Right atrium auricular region (tissue), 2 donors: ENCODE measurements around the gene MRPL32. TPM values are rescaled to one million over a fixed set of nuclear protein-coding genes. Genes with fewer than 3 reads are reported as not detected.

Source experiments
- DNase-seq: peaks from one replicate; pipeline ENCODE4 v3.0.0-alpha.2; 2019; ENCODE audit warnings: low spot score
- H3K27ac ChIP-seq, 2 donors: fragments of 200-600 bp; sonication (generic); 1 replicate in 1 of 2; 2 replicates in 1 of 2; pipeline ENCODE4 v1.5.1; 2016 to 2019
- H3K27me3 ChIP-seq, 2 donors: fragments of 200-600 bp; sonication (generic); one replicate each; pipeline versions ENCODE4 v1.5.1 to v1.6.0; 2017 to 2019
- H3K36me3 ChIP-seq: fragments of 200-600 bp; sonication (generic); one replicate; pipeline ENCODE4 v1.5.1; 2016
- H3K4me1 ChIP-seq, 2 donors: fragments of 200-600 bp; sonication (generic); one replicate each; pipeline versions ENCODE4 v1.5.1 to v1.6.0; 2017 to 2019
- H3K4me3 ChIP-seq, 2 donors: fragments of 200-600 bp; sonication (generic); 1 replicate in 1 of 2; 2 replicates in 1 of 2; pipeline ENCODE4 v1.5.1; 2017 to 2019; ENCODE audit warnings: mild to moderate bottlenecking in 1 of 2, moderate library complexity in 1 of 2
- H3K9me3 ChIP-seq, 2 donors: fragments of 200-600 bp; sonication (generic); one replicate each; pipeline ENCODE4 v1.5.1; 2019
- total RNA-seq, 2 donors: library from RNA; depleted of rRNA; stranded (reverse); fragments of >200 nt; gene quantifications; one replicate each; pipeline ENCODE4 v1.1.0, GENCODE V29; 2016
- TF ChIP-seq, protein P1 (sequence below), 2 donors: fragments of 200-600 bp; sonication (generic); IDR thresholded peaks; one replicate each; pipeline ENCODE4 v1.5.1; 2019; ENCODE audit warnings: antibody characterized with exemption in 2 of 2

Gene MRPL32
- total RNA-seq, 2 donors from 2014 or later = 36.1 to 53.1 TPM

DNA sequence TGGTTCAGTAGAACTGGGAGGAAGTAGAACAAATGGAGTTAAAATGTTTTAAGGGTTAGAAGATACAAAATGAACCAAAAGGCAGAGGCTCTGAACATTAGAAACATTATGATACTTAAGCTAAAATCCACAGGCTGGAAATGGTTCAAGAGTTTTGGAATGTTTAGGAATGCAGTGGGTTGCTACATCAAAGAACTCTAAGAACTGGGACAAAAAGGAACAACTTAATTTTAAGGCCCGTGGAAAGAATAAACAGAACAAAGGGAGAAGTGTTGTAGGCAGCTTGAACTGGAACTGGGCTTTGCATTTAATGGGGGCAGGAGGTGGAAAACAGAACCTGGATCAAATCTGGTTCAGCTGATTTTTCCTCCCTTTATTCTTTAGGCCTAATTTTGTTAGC, 16.8 kb upstream of the MRPL32 start:
- Histone ChIP-seq H3K4me1 (peaks cover 0 to 15% of the 10 kb centered on the region in 2 donors), H3K36me3 (peaks cover 43% of the 10 kb centered on the region), H3K27me3 (no peaks in the 10 kb centered on the region), H3K9me3 (no peaks in the 10 kb centered on the region), H3K4me3 (no peak overlapping the region), H3K27ac (no peak overlapping the region)
- TF ChIP-seq, protein P1, sequence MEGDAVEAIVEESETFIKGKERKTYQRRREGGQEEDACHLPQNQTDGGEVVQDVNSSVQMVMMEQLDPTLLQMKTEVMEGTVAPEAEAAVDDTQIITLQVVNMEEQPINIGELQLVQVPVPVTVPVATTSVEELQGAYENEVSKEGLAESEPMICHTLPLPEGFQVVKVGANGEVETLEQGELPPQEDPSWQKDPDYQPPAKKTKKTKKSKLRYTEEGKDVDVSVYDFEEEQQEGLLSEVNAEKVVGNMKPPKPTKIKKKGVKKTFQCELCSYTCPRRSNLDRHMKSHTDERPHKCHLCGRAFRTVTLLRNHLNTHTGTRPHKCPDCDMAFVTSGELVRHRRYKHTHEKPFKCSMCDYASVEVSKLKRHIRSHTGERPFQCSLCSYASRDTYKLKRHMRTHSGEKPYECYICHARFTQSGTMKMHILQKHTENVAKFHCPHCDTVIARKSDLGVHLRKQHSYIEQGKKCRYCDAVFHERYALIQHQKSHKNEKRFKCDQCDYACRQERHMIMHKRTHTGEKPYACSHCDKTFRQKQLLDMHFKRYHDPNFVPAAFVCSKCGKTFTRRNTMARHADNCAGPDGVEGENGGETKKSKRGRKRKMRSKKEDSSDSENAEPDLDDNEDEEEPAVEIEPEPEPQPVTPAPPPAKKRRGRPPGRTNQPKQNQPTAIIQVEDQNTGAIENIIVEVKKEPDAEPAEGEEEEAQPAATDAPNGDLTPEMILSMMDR (IDR thresholded peaks at IDR 0.05) = no peak
- DNase-seq = no peak

DNA sequence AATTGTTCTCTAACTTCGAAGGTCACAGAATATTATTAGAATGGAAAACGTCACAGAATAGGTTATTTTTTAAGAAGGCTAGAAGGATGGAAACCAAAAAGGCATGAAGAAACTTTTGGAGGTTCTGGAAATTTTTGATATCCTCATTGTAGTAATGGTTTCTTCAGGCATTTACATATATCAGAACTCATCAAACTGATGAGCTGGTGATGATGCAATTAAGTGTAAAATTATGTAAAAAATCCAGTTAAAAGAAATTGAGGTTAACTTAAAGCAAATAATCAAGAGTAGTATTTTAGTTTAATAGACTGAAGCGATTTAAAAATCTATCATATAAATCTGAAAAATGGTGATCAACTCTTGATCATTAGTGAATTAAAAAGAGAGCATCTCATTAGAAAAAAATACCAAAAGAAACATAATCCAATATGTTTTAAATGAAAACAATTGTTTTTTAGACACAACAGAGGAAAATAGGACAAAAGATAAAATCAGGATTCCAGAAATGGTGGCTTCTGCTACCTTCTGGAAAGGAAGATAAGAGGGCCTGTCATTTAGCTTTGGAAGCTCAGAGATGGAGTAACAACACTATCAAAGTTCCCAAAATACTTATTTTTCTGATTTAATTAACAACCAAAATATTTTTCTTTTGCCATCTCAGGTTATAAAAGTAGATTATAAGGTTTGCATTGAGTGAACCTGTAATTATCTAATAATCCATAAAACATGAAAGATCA, 10.0 kb upstream of the MRPL32 start:
- no peaks in the 10 kb centered on the region for H3K4me1 ChIP-seq
- H3K36me3 ChIP-seq = peaks cover 87% of the 10 kb centered on the region
- DNase-seq = no peak
- no peaks in the 10 kb centered on the region for H3K9me3 ChIP-seq
- H3K27ac ChIP-seq = no peak overlapping the region
- H3K27me3 ChIP-seq = no peaks in the 10 kb centered on the region
- TF ChIP-seq, protein P1 (IDR thresholded peaks at IDR 0.05) = no peak
- H3K4me3 ChIP-seq = no peak overlapping the region

GRCh38 chr7:42924223-42924838, 7.8 kb upstream of the MRPL32 start:
- no peak overlapping the region for H3K27ac ChIP-seq
- no peaks in the 10 kb centered on the region for H3K27me3 ChIP-seq
- H3K4me3 ChIP-seq = no peak overlapping the region
- TF ChIP-seq, protein P1 (IDR thresholded peaks at IDR 0.05) = no peak
- H3K4me1 ChIP-seq = peaks cover 0 to 7% of the 10 kb centered on the region in 2 donors
- DNase-seq = no peak
- H3K36me3 ChIP-seq = peaks cover 73% of the 10 kb centered on the region
- H3K9me3 ChIP-seq = no peaks in the 10 kb centered on the region

GRCh38 chr7:42925630-42926029, 6.5 kb upstream of the MRPL32 start:
- Histone ChIP-seq H3K4me3 (no peak overlapping the region), H3K9me3 (no peaks in the 10 kb centered on the region), H3K27me3 (no peaks in the 10 kb centered on the region), H3K27ac (no peak overlapping the region), H3K4me1 (peaks cover 0 to 20% of the 10 kb centered on the region in 2 donors), H3K36me3 (peaks cover 60% of the 10 kb centered on the region)
- TF ChIP-seq, protein P1 (IDR thresholded peaks at IDR 0.05) = no peak
- DNase-seq = no peak

- no peaks in the 10 kb centered on the region for H3K27me3 ChIP-seq
- no peak overlapping the region for H3K27ac ChIP-seq
- H3K36me3 ChIP-seq = peaks cover 54% of the 10 kb centered on the region
- H3K4me3 ChIP-seq = no peak overlapping the region
- H3K4me1 ChIP-seq = peaks cover 0 to 26% of the 10 kb centered on the region in 2 donors
- H3K9me3 ChIP-seq = no peaks in the 10 kb centered on the region
- TF ChIP-seq, protein P1 (IDR thresholded peaks at IDR 0.05) = no peak
- DNase-seq = no peak
These were observed 6.0 kb upstream of the MRPL32 start for GRCh38 chr7:42926204-42926603.
